Calu3 (cell line): ENCODE measurements around the gene PCGF6. TPM values are rescaled to one million over a fixed set of nuclear protein-coding genes. Genes with fewer than 3 reads are reported as not detected.
"Not testable (repeated sequence)": the region's sequence is repeated elsewhere in the genome, so short reads cannot be mapped to it uniquely, and the experiment has no call there.

Source experiments
- BruUV-seq: library from RNA; stranded (reverse); fragments of 400-500 nt; replicated peaks from 2 replicates; lab custom pipeline; 2021; lab: Mats Ljungman, UMichigan
- CTCF ChIA-PET: fragments of 300-600 bp; sonication (Branson Sonifier 250); formaldehyde crosslinking; loops from one replicate; lab custom pipeline; 2022; ENCODE audit warnings: antibody characterized with exemption; lab: Charles Lee
- DNase-seq: peaks from one replicate; pipeline ENCODE4 v3.0.0; 2022
- H3K27ac Mint-ChIP-seq: one replicate; pipeline ENCODE4 v1.8.0; 2022; ENCODE audit warnings: mixed read lengths; ENCODE audit not compliant: unreplicated experiment
- H3K27me3 Mint-ChIP-seq: one replicate; pipeline ENCODE4 v1.8.0; 2022; ENCODE audit warnings: mixed read lengths; ENCODE audit not compliant: unreplicated experiment
- H3K36me3 Mint-ChIP-seq: one replicate; pipeline ENCODE4 v1.8.0; 2022; ENCODE audit warnings: mild to moderate bottlenecking, moderate library complexity, mixed read lengths; ENCODE audit not compliant: insufficient read depth, unreplicated experiment
- H3K4me1 Mint-ChIP-seq: one replicate; pipeline ENCODE4 v1.8.0; 2022; ENCODE audit warnings: mild to moderate bottlenecking, low read depth, mixed read lengths; ENCODE audit not compliant: unreplicated experiment
- H3K4me3 Mint-ChIP-seq: one replicate; pipeline ENCODE4 v1.8.0; 2022; ENCODE audit warnings: mild to moderate bottlenecking, low read depth, moderate library complexity, mixed read lengths; ENCODE audit not compliant: unreplicated experiment
- H3K9me3 Mint-ChIP-seq: one replicate; pipeline ENCODE4 v1.8.0; 2022; ENCODE audit warnings: low read depth, mixed read lengths; ENCODE audit not compliant: unreplicated experiment
- CTCF ChIP-seq: fragments of 200-600 bp; IDR thresholded peaks from one replicate; pipeline ENCODE4 v1.8.0; 2022; ENCODE audit warnings: antibody characterized with exemption; ENCODE audit not compliant: unreplicated experiment
- intact Hi-C: fragments of 100-400 bp; cut with micrococcal nuclease; formaldehyde crosslinking; loops from one replicate; pipeline ENCODE4 v1.10.0; 2022; ENCODE audit not compliant: unreplicated experiment
- total RNA-seq: library from RNA; stranded (reverse); gene quantifications from 2 replicates; pipeline ENCODE4 v1.2.3, GENCODE V29; 2022

Gene PCGF6
- total RNA-seq, 1 experiment from 2014 or later: 4.8 TPM

- intact Hi-C loops: no loop called here
- Mint-ChIP-seq H3K27ac (no peak overlapping the region), H3K36me3 (peaks cover 1% of the 10 kb centered on the region), H3K4me3 (no peak overlapping the region), H3K27me3 (no peaks in the 10 kb centered on the region), H3K9me3 (no peaks in the 10 kb centered on the region), H3K4me1 (no peaks in the 10 kb centered on the region)
- CTCF ChIA-PET: no interaction called here
- no TSS peak for BruUV-seq
- TF ChIP-seq CTCF: no peak
- DNase-seq: no peak
Measured at GRCh38 chr10:103355906-103356599, 5.1 kb upstream of the PCGF6 start.

- peaks cover 16% of the 10 kb centered on the region for H3K36me3 Mint-ChIP-seq
- DNase-seq, H3K9me3 Mint-ChIP-seq, intact Hi-C loops, H3K4me3 Mint-ChIP-seq, H3K27me3 Mint-ChIP-seq, H3K27ac Mint-ChIP-seq, H3K4me1 Mint-ChIP-seq, CTCF ChIA-PET, BruUV-seq: not testable (repeated sequence)
Measured at GRCh38 chr10:103354567-103354966, 3.6 kb upstream of the PCGF6 start.

- Mint-ChIP-seq H3K4me3 (no peak overlapping the region), H3K36me3 (peaks cover 16% of the 10 kb centered on the region), H3K4me1 (no peaks in the 10 kb centered on the region), H3K27ac (no peak overlapping the region), H3K9me3 (no peaks in the 10 kb centered on the region), H3K27me3 (no peaks in the 10 kb centered on the region)
- intact Hi-C loops: no loop called here
- BruUV-seq: no TSS peak
- CTCF ChIA-PET: interaction anchor here (0.7 kb wide), 3 partner anchors 133 to 377 kb away, joined by 3 to 4 read pairs (median 3); no protein-coding TSS in a partner anchor
- no peak for TF ChIP-seq CTCF
- no peak for DNase-seq
Measured at GRCh38 chr10:103353281-103353680, 2.3 kb upstream of the PCGF6 start.

- DNase-seq: no peak
- CTCF ChIA-PET: no interaction called here
- peaks cover 16% of the 10 kb centered on the region for H3K36me3 Mint-ChIP-seq
- TF ChIP-seq CTCF: no peak
- no peaks in the 10 kb centered on the region for H3K9me3 Mint-ChIP-seq
- intact Hi-C loops: no loop called here
- no TSS peak for BruUV-seq
- no peaks in the 10 kb centered on the region for H3K27me3 Mint-ChIP-seq
- no peaks in the 10 kb centered on the region for H3K4me1 Mint-ChIP-seq
- H3K4me3 Mint-ChIP-seq: peak overlapping the region; percentile 90
- H3K27ac Mint-ChIP-seq: no peak overlapping the region
Measured at GRCh38 chr10:103350175-103350516, 794 bp downstream of the PCGF6 start.

GRCh38 chr10:103336370-103336769, 14.6 kb downstream of the PCGF6 start:
- Mint-ChIP-seq H3K9me3 (no peaks in the 10 kb centered on the region), H3K27ac (no peak overlapping the region), H3K36me3 (peaks cover 4% of the 10 kb centered on the region), H3K4me3 (no peak overlapping the region), H3K27me3 (no peaks in the 10 kb centered on the region), H3K4me1 (no peaks in the 10 kb centered on the region)
- no peak for DNase-seq
- no TSS peak for BruUV-seq
- no peak for TF ChIP-seq CTCF
- CTCF ChIA-PET: no interaction called here
- intact Hi-C loops: no loop called here
